SK-N-MC (cell line): Measurements from ENCODE around the gene FOXJ1.

Experiments used
- DNase-seq: peaks from one replicate; pipeline ENCODE4 v3.0.0-alpha.2; 2011; ENCODE audit warnings: low read depth, low spot score
- H3K27ac ChIP-seq: fragments of 200-600 bp; sonication (generic); 2 replicates; pipeline ENCODE4 v1.5.1; 2016; ENCODE audit warnings: mixed run types
- H3K36me3 ChIP-seq: fragments of 200-600 bp; sonication (generic); 2 replicates; pipeline ENCODE4 v1.6.1; 2017; ENCODE audit warnings: antibody characterized with exemption, low read length, mixed read lengths; ENCODE audit not compliant: insufficient read depth
- H3K4me3 ChIP-seq: fragments of 200-600 bp; sonication (generic); 2 replicates; pipeline ENCODE4 v1.5.1; 2016
- H3K9ac ChIP-seq: fragments of 200-600 bp; sonication (generic); 2 replicates; pipeline ENCODE4 v1.8.0; 2017; ENCODE audit warnings: mixed run types, mixed read lengths; ENCODE audit not compliant: insufficient read length
- H3K9me3 ChIP-seq: fragments of 200-600 bp; sonication (generic); 2 replicates; pipeline ENCODE4 v1.6.1; 2017; ENCODE audit warnings: low read depth, mild to moderate bottlenecking, antibody characterized with exemption, low read length, moderate library complexity, mixed read lengths
- EZH2 ChIP-seq: fragments of 200-600 bp; sonication (generic); IDR thresholded peaks from one replicate; pipeline ENCODE4 v1.6.1; 2017; ENCODE audit warnings: antibody characterized with exemption
- FOXP2 ChIP-seq: optimal IDR thresholded peaks from 2 replicates; pipeline ENCODE3; 2011; ENCODE audit warnings: mild to moderate bottlenecking, moderate library complexity; ENCODE audit not compliant: insufficient read depth; ENCODE audit errors: extremely low read length, control extremely low read depth
- POLR2AphosphoS5 ChIP-seq: IDR thresholded peaks from 2 replicates; pipeline ENCODE4 v1.6.1; 2012; ENCODE audit warnings: mild to moderate bottlenecking, low read depth, low read length, borderline replicate concordance

FOXJ1 gene

DNA sequence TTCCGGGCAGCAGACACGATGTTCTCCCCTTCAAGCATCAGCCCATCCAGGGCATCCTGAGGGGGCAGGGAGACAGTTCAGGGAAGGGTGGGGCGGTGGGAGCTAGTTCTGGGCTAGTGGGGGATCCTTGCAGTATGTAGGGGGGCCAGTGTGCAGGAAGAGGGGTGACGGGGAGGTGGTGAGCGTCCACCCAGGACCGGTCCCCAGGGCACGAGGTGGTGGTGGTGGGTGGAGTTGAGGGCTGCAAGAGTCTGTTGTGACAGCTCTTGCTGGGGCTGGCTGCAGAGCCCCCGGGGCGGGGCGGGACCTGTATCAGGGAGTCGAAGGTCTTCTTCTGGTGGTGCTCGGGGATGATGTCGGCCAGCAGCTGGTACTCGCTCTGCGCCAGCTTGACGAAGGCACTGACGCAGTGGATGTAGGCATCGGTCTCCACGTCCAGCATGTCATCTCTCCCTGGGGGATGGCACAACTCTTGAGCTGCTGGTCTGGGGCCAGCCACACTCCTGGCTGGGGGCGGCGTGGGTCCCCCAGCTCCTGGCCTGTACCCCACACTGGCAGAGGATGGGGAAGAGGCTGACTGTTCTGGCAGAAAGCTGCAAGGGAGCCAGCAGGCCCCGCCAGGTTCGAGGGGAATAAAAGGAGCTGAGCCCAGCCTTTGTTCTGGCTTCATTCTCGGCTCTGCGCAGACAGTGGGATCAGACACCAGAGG lies 52.0 kb downstream of the FOXJ1 start:
- no peaks in the 10 kb centered on the region for H3K9me3 ChIP-seq
- peaks cover 34% of the 10 kb centered on the region for H3K36me3 ChIP-seq
- no peak for TF ChIP-seq POLR2AphosphoS5
- no peak for TF ChIP-seq FOXP2
- TF ChIP-seq EZH2 = no peak
- H3K4me3 ChIP-seq = no peak overlapping the region
- no peak overlapping the region for H3K9ac ChIP-seq
- DNase-seq = no peak
- H3K27ac ChIP-seq = no peak overlapping the region

- TF ChIP-seq FOXP2 = no peak
- TF ChIP-seq EZH2 = no peak
- TF ChIP-seq POLR2AphosphoS5 = no peak
- Histone ChIP-seq H3K36me3 (peaks cover 26% of the 10 kb centered on the region; the same call in 1 of the 2 replicates), H3K9me3 (no peaks in the 10 kb centered on the region), H3K9ac (no peak overlapping the region), H3K4me3 (no peak overlapping the region), H3K27ac (no peak overlapping the region)
- no peak for DNase-seq
These were observed 52.8 kb downstream of the FOXJ1 start for GRCh38 chr17:76088041-76088867.

DNA sequence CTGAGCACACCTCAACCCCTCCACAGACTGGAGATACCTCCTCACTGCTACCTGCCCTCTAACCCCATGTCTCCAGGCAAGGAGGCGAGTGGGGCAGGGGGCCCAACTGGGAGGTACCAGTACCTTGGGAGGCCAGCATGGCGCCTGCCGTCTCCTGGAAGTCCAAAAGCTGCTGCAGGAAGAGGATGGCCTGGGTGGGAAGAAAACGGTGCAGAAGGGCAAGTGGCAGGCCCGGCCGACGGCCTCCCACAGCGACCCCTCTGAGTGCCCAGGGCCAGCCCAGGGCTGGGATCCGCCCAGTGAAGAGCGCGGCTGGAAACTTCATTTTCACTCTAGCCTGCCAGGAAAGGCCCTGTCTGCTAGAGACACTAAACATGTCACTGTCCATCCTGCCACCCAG lies 53.5 kb downstream of the FOXJ1 start:
- H3K9me3 ChIP-seq = no peaks in the 10 kb centered on the region
- TF ChIP-seq FOXP2 = no peak
- TF ChIP-seq POLR2AphosphoS5 = no peak
- no peak for TF ChIP-seq EZH2
- no peak overlapping the region for H3K27ac ChIP-seq
- peaks cover 28% of the 10 kb centered on the region; the same call in 1 of the 2 replicates for H3K36me3 ChIP-seq
- H3K4me3 ChIP-seq = no peak overlapping the region
- no peak for DNase-seq
- no peak overlapping the region for H3K9ac ChIP-seq

- no peak for TF ChIP-seq POLR2AphosphoS5
- TF ChIP-seq FOXP2 = no peak
- H3K9ac ChIP-seq = no peak overlapping the region
- H3K27ac ChIP-seq = no peak overlapping the region
- DNase-seq = no peak
- peaks cover 28% of the 10 kb centered on the region; the same call in 1 of the 2 replicates for H3K36me3 ChIP-seq
- H3K9me3 ChIP-seq = no peaks in the 10 kb centered on the region
- H3K4me3 ChIP-seq = no peak overlapping the region
These were observed 54.7 kb downstream of the FOXJ1 start for GRCh38 chr17:76086384-76086783.
